HepG2 (cell line): ENCODE measurements around the gene ERLIN1. TPM values are rescaled to one million over a fixed set of nuclear protein-coding genes. Genes with fewer than 3 reads are reported as not detected.

ENCODE experiments used
- ADNP ChIP-seq: sonication (generic); formaldehyde crosslinking; IDR thresholded peaks from 2 replicates; pipeline ENCODE4 v1.4.0; 2020; ENCODE audit warnings: missing genetic modification reagents
- DBP ChIP-seq: sonication (generic); formaldehyde crosslinking; IDR thresholded peaks from 2 replicates; pipeline ENCODE4 v1.4.0; 2020; ENCODE audit warnings: missing genetic modification reagents; ENCODE audit errors: not compliant biosample characterization
- DPF2 ChIP-seq: sonication (generic); formaldehyde crosslinking; IDR thresholded peaks from 2 replicates; pipeline ENCODE4 v1.4.0; 2020; ENCODE audit warnings: mild to moderate bottlenecking, low read depth, missing genetic modification reagents, borderline replicate concordance
- GABPB1 ChIP-seq: IDR thresholded peaks from 2 replicates; pipeline ENCODE4 v1.6.1; 2016; ENCODE audit warnings: mild to moderate bottlenecking, missing genetic modification reagents, moderate library complexity, missing compliant biosample characterization
- GMEB2 ChIP-seq: IDR thresholded peaks from 2 replicates; pipeline ENCODE4 v1.6.1; 2016; ENCODE audit warnings: missing biosample characterization, missing genetic modification reagents, low read depth
- IKZF1 ChIP-seq: fragments of 450-650 bp; IDR thresholded peaks from 2 replicates; pipeline ENCODE4 v1.7.1; 2016
- MTF2 ChIP-seq: sonication (generic); formaldehyde crosslinking; IDR thresholded peaks from 2 replicates; pipeline ENCODE4 v1.5.0; 2020; ENCODE audit warnings: missing genetic modification reagents, borderline replicate concordance
- NFAT5 ChIP-seq: sonication (generic); formaldehyde crosslinking; IDR thresholded peaks from 2 replicates; pipeline ENCODE4 v1.4.0; 2020; ENCODE audit warnings: missing genetic modification reagents
- REL ChIP-seq: sonication (generic); formaldehyde crosslinking; conservative IDR thresholded peaks from 2 replicates; pipeline ENCODE4 v1.8.0; 2022; ENCODE audit warnings: mild to moderate bottlenecking, missing genetic modification reagents, moderate library complexity
- SP4 ChIP-seq: sonication (generic); formaldehyde crosslinking; IDR thresholded peaks from 2 replicates; pipeline ENCODE4 v1.8.1; 2023; ENCODE audit warnings: mild to moderate bottlenecking, missing genetic modification reagents
- TRIM22 ChIP-seq: fragments of 450-650 bp; IDR thresholded peaks from 2 replicates; pipeline ENCODE4 v1.6.1; 2017
- ZNF891 ChIP-seq: sonication (generic); formaldehyde crosslinking; IDR thresholded peaks from 2 replicates; pipeline ENCODE4 v1.5.0; 2020; ENCODE audit warnings: mild to moderate bottlenecking, missing genetic modification reagents
- polyA plus RNA-seq, 8 experiments: library from polyadenylated mRNA; depleted of rRNA in 3 of 8; stranded (reverse) in 7 of 8; unstranded in 1 of 8; fragments of >200 nt; fragmentation: Illumina TruSeq in 4 of 8; extraction: Trizol in 4 of 8; gene quantifications; 2 replicates each; pipeline versions ENCODE4 v1.2.1 to v1.2.3, GENCODE V29; 2011 to 2016; ENCODE audit warnings: low read depth in 4 of 8, missing spikeins in 1 of 8, mixed read lengths in 1 of 8; ENCODE audit not compliant: insufficient read depth in 1 of 8
- total RNA-seq, 5 experiments: library from RNA; depleted of rRNA; stranded (reverse); fragments of >200 nt; fragmentation: Illumina TruSeq; extraction: Trizol; gene quantifications; 2 replicates each; pipeline ENCODE4 v1.2.3, GENCODE V29; 2016; ENCODE audit warnings: low read depth in 1 of 5

ERLIN1 gene
- total and polyA plus RNA-seq, 2 of the 13 experiments (the other 11 are each of a cell fraction or from before 2014, with no cell fraction given), result 56.8 to 69.3 TPM

- TF ChIP-seq MTF2 (CRISPR knock-in tag) (no peak), DBP (CRISPR knock-in tag) (no peak), SP4 (CRISPR knock-in tag) (no peak), GABPB1 (no peak), IKZF1 (no peak), TRIM22 (no peak), DPF2 (CRISPR knock-in tag) (no peak), ZNF891 (no peak), NFAT5 (no peak), ADNP (CRISPR knock-in tag) (no peak), GMEB2 (CRISPR knock-in tag) (no peak), REL (CRISPR knock-in tag) (no peak)
Observed at GRCh38 chr10:100173035-100173434, 12.8 kb downstream of the ERLIN1 start (continued).
